Esophagus squamous epithelium (tissue), 5 donors: ENCODE data around the gene PML. TPM values are rescaled to one million over a fixed set of nuclear protein-coding genes. Genes with fewer than 3 reads are reported as not detected.
A peak's percentile ranks its signal among the peaks of the same experiment; 100 is the strongest.

Experiments
- DNase-seq: peaks from one replicate; lab custom pipeline; 2025; lab: John Stamatoyannopoulos, UW
- H3K27ac ChIP-seq, 4 donors: fragments of 200-600 bp; sonication (generic); one replicate each; pipeline ENCODE4 v1.5.1; 2016 to 2019; ENCODE audit warnings: mild to moderate bottlenecking in 1 of 4
- H3K27me3 ChIP-seq, 4 donors: fragments of 200-600 bp; sonication (generic); 1 replicate in 3 of 4; 2 replicates in 1 of 4; pipeline versions ENCODE4 v1.5.1 to v1.6.0; 2017 to 2021; ENCODE audit warnings: antibody characterized with exemption in 1 of 4
- H3K36me3 ChIP-seq, 3 donors: fragments of 200-600 bp; sonication (generic); one replicate each; pipeline ENCODE4 v1.5.1; 2016 to 2019
- H3K4me1 ChIP-seq, 3 donors: fragments of 200-600 bp; sonication (generic); one replicate each; pipeline ENCODE4 v1.5.1; 2017 to 2019
- H3K4me3 ChIP-seq, 4 donors: fragments of 200-600 bp; sonication (generic); 1 replicate in 3 of 4; 2 replicates in 1 of 4; pipeline ENCODE4 v1.5.1; 2016 to 2019; ENCODE audit warnings: mild to moderate bottlenecking in 2 of 4, moderate library complexity in 1 of 4
- H3K9me3 ChIP-seq, 3 donors: fragments of 200-600 bp; sonication (generic); one replicate each; pipeline ENCODE4 v1.5.1; 2016 to 2019
- CTCF ChIP-seq, 6 experiments: fragments of 450-650 bp in 4 of 6; fragments of 200-600 bp in 2 of 6; sonication (generic) in 2 of 6; IDR thresholded peaks; one replicate each; pipeline ENCODE4 v1.5.1; 2016 to 2019; ENCODE audit warnings: antibody characterized with exemption in 6 of 6, mild to moderate bottlenecking in 4 of 6, moderate library complexity in 4 of 6
- POLR2A ChIP-seq, 4 donors: fragments of 450-650 bp; IDR thresholded peaks; one replicate each; pipeline ENCODE4 v1.6.1; 2017; ENCODE audit warnings: antibody characterized with exemption in 4 of 4, mild to moderate bottlenecking in 4 of 4, moderate library complexity in 3 of 4
- WGBS, 2 donors: methylation state at CpG; one replicate each; pipeline ENCODE4 v1.1.5; 2018; 5-methylcytosine and 5-hydroxymethylcytosine counted together
- intact Hi-C: fragments of 100-400 bp; cut with DNase I; formaldehyde crosslinking; loops from one replicate; pipeline ENCODE4 v1.15.0; 2022
- total RNA-seq, 4 donors: library from RNA; depleted of rRNA; stranded (reverse); fragments of >200 nt; gene quantifications; one replicate each; pipeline ENCODE4 v1.1.0, GENCODE V29; 2016
- donor health status: DM: yes; HTN: yes; CAD: no.

Gene PML
- total RNA-seq, 4 donors from 2014 or later = 34.0 to 52.3 (median 44.5) TPM

GRCh38 chr15:74024687-74025086 lies 30.2 kb downstream of the PML start:
- WGBS, 2 donors = 44% methylated on average over 2 of the region's 2 CpGs; no CpG with 5 or more reads in 1 of the 2 donors
- Histone ChIP-seq H3K4me1 (peaks cover 0 to 29% (median 7%) of the 10 kb centered on the region in 3 donors), H3K36me3 (peaks cover 18 to 95% (median 42%) of the 10 kb centered on the region in 3 donors)

GRCh38 chr15:74025436-74025835 lies 30.9 kb downstream of the PML start:
- Histone ChIP-seq H3K27ac (peak overlapping the region in 1 of 4 donors; percentile 17), H3K27me3 (no peaks in the 10 kb centered on the region), H3K36me3 (peaks cover 18 to 96% (median 42%) of the 10 kb centered on the region in 3 donors), H3K9me3 (no peaks in the 10 kb centered on the region), H3K4me3 (no peak overlapping the region), H3K4me1 (peaks cover 0 to 29% (median 7%) of the 10 kb centered on the region in 3 donors)
- 44 to 55% methylated on average over 5 of the region's 5 CpGs for WGBS, 2 donors
- TF ChIP-seq POLR2A (IDR thresholded peaks at IDR 0.05) (no peak), CTCF (IDR thresholded peaks at IDR 0.05) (no peak)
- intact Hi-C loops = no loop called here
- DNase-seq = no peak

More at GRCh38 chr15:74024687-74025086, 30.2 kb downstream of the PML start:
- TF ChIP-seq CTCF (IDR thresholded peaks at IDR 0.05) = no peak
- TF ChIP-seq POLR2A (IDR thresholded peaks at IDR 0.05) = no peak
- Histone ChIP-seq H3K4me3 (no peak overlapping the region), H3K9me3 (no peaks in the 10 kb centered on the region), H3K27ac (peak overlapping the region in 2 of 4 donors; percentile 17 to 23), H3K27me3 (no peaks in the 10 kb centered on the region)
- intact Hi-C loops = no loop called here
- no peak for DNase-seq

- Histone ChIP-seq H3K27ac (peak overlapping the region in 1 of 4 donors; percentile 42), H3K27me3 (no peaks in the 10 kb centered on the region), H3K36me3 (peaks cover 13 to 92% (median 41%) of the 10 kb centered on the region in 3 donors), H3K9me3 (no peaks in the 10 kb centered on the region), H3K4me3 (no peak overlapping the region), H3K4me1 (peaks cover 0 to 35% (median 7%) of the 10 kb centered on the region in 3 donors)
- no peak for TF ChIP-seq CTCF (IDR thresholded peaks at IDR 0.05)
- TF ChIP-seq POLR2A (IDR thresholded peaks at IDR 0.05) = no peak
- intact Hi-C loops = no loop called here
- no peak for DNase-seq
- WGBS, 2 donors = 36 to 92% methylated on average over 1 to 3 of the region's 3 CpGs
Observed at GRCh38 chr15:74027688-74028087, 33.2 kb downstream of the PML start.

GRCh38 chr15:74028646-74029045 lies 34.1 kb downstream of the PML start:
- Histone ChIP-seq H3K9me3 (no peaks in the 10 kb centered on the region), H3K27me3 (no peaks in the 10 kb centered on the region), H3K36me3 (peaks cover 9 to 92% (median 32%) of the 10 kb centered on the region in 3 donors), H3K27ac (no peak overlapping the region), H3K4me3 (no peak overlapping the region), H3K4me1 (peaks cover 0 to 39% (median 7%) of the 10 kb centered on the region in 3 donors)
- TF ChIP-seq CTCF (IDR thresholded peaks at IDR 0.05) (no peak), POLR2A (IDR thresholded peaks at IDR 0.05) (no peak)
- intact Hi-C loops = no loop called here
- WGBS, 2 donors = 56 to 57% methylated on average over 3 of the region's 3 CpGs
- no peak for DNase-seq

GRCh38 chr15:74032046-74032445 lies 37.5 kb downstream of the PML start:
- WGBS, 2 donors = 87 to 98% methylated on average over 3 to 5 of the region's 6 CpGs
- Histone ChIP-seq H3K27me3 (no peaks in the 10 kb centered on the region), H3K27ac (no peak overlapping the region), H3K4me1 (peaks cover 0 to 23% (median 0%) of the 10 kb centered on the region in 3 donors), H3K9me3 (no peaks in the 10 kb centered on the region), H3K4me3 (no peak overlapping the region), H3K36me3 (peaks cover 20 to 92% (median 40%) of the 10 kb centered on the region in 3 donors)
- no peak for DNase-seq
- intact Hi-C loops = no loop called here
- TF ChIP-seq POLR2A (IDR thresholded peaks at IDR 0.05) (no peak), CTCF (IDR thresholded peaks at IDR 0.05) (no peak)
